ENCODE measurements around the gene NSMCE4A. TPM values are rescaled to one million over a fixed set of nuclear protein-coding genes. Genes with fewer than 3 reads are reported as not detected.

Gene NSMCE4A
- total and polyA plus RNA-seq, 2 of the 4 experiments (the other 2 are of a cell fraction): 13.4 to 33.2 TPM

DNA sequence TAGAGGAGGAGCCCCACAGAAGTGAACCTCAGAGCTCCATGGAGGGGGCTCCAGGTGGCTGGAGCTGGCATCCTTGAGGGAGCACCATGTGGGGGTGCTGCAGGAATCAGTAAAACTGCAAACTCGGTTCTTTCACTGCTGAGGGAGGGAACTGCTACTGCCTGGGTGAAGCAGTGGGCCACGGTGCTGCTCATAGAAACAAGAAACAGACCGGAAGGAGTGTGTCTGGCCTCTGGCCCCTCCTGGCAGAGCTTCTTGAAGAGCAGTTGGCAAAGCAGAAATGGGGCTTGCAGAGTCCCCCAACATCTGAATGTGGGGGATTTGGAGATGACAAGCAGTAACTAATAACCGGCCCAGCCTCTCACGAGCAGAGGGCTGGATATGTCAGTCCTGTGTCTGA is 37.7 kb upstream of the NSMCE4A start:
- POLR2A ChIA-PET (ENCODE audit: unreplicated experiment): no interaction called here
- H3K4me1 ChIP-seq (ENCODE audit: control insufficient read depth, insufficient read depth, low read length): no peaks in the 10 kb centered on the region
- H4K20me1 ChIP-seq (ENCODE audit: insufficient read depth, low read length): no peaks in the 10 kb centered on the region
- no peak overlapping the region for H2BK20ac ChIP-seq (ENCODE audit: low read depth, low read length)
- no CpG with 5 or more reads among the region's 5 CpGs for WGBS, 2 experiments (ENCODE audit: extremely low coverage in 2 of 2, insufficient read length in 1 of 2)
- no peak overlapping the region for H3K9ac ChIP-seq (ENCODE audit: low read depth, low read length)
- H2BK5ac ChIP-seq (ENCODE audit: low read depth, low read length, poor library complexity, severe bottlenecking): no peak overlapping the region
- no peaks in the 10 kb centered on the region for H3K36me3 ChIP-seq (ENCODE audit: control insufficient read depth, insufficient read depth, low read length)
- no peak overlapping the region for H2AFZ ChIP-seq (replicated peaks; ENCODE audit: low read length, poor library complexity)
- no peak overlapping the region for H3K14ac ChIP-seq (replicated peaks; ENCODE audit: low read depth, low read length)
- no peak for DNase-seq
- H3K56ac ChIP-seq (ENCODE audit: extremely low read depth, insufficient read depth, low read length): no peak overlapping the region
- H2BK120ac ChIP-seq (ENCODE audit: low read depth, low read length): no peak overlapping the region
- no peak overlapping the region for H2AK9ac ChIP-seq (replicated peaks; ENCODE audit: low read depth, low read length, poor library complexity)
- peaks cover 10% of the 10 kb centered on the region; the same call in 1 of the 2 replicates for H3K27me3 ChIP-seq (ENCODE audit: control insufficient read depth, insufficient read depth, low read length)
- peaks cover 4% of the 10 kb centered on the region; the same call in 1 of the 2 replicates for H3K9me3 ChIP-seq (ENCODE audit: control insufficient read depth, insufficient read depth, low read length)
- no peak overlapping the region for H3K23ac ChIP-seq (ENCODE audit: low read depth, low read length)
- no peak overlapping the region for H4K5ac ChIP-seq (ENCODE audit: low read depth, low read length)
- no peak overlapping the region for H3K4ac ChIP-seq (ENCODE audit: low read depth, low read length)
- H3K4me3 ChIP-seq (ENCODE audit: insufficient read depth, low read depth, low read length): no peak overlapping the region
- H4K8ac ChIP-seq (ENCODE audit: low read depth in 2 of 2, low read length in 2 of 2): no peak overlapping the region
- in situ Hi-C loops (cut with MboI; ENCODE audit: low sequenced_read_pairs) (no loop called here), dilution Hi-C loops (cut with HindIII; ENCODE audit: low sequenced_read_pairs, unreplicated experiment) (no loop called here), intact Hi-C loops (cut with micrococcal nuclease) (no loop called here)
- no peak overlapping the region for H3K18ac ChIP-seq (ENCODE audit: low read depth, low read length)
- no peak overlapping the region for H3K27ac ChIP-seq (ENCODE audit: insufficient read depth, low read length)
- no peak for ATAC-seq (ENCODE audit: low read depth)
- BruUV-seq (replicated peaks): no TSS peak
- no peak overlapping the region for H3K4me2 ChIP-seq (ENCODE audit: low read depth, low read length)
- no peak overlapping the region for H2AK5ac ChIP-seq (ENCODE audit: low read depth, low read length)
- H2BK15ac ChIP-seq (ENCODE audit: low read depth, low read length): no peak overlapping the region
- no peak overlapping the region for H4K91ac ChIP-seq (ENCODE audit: insufficient read depth, low read depth, low read length)
- no peaks in the 10 kb centered on the region for H3K9me1 ChIP-seq (ENCODE audit: insufficient read depth, low read length)
- CTCF ChIA-PET: no interaction called here
- TF ChIP-seq FOS (IDR thresholded peaks at IDR 0.05; ENCODE audit: low read depth, low read length): no peak
- no peak for TF ChIP-seq ELK1 (IDR thresholded peaks at IDR 0.05; ENCODE audit: borderline replicate concordance, low read depth, low read length)
- no peak for TF ChIP-seq POLR2A (IDR thresholded peaks at IDR 0.05; ENCODE audit: low read depth, low read length)
- no peak for TF ChIP-seq MXI1 (IDR thresholded peaks at IDR 0.05; ENCODE audit: borderline replicate concordance, low read depth, low read length)
- no peak for TF ChIP-seq RAD21 (IDR thresholded peaks at IDR 0.05; ENCODE audit: low read length)
- TF ChIP-seq USF2 (IDR thresholded peaks at IDR 0.05; ENCODE audit: low read depth, low read length): no peak
- TF ChIP-seq CHD1 (IDR thresholded peaks at IDR 0.05; ENCODE audit: low read depth, low read length): no peak
- TF ChIP-seq NFE2L2 (IDR thresholded peaks at IDR 0.05; ENCODE audit: low read depth, low read length): no peak
- TF ChIP-seq MAFK (IDR thresholded peaks at IDR 0.05; ENCODE audit: low read depth, low read length): no peak
- TF ChIP-seq RCOR1 (IDR thresholded peaks at IDR 0.05; ENCODE audit: insufficient replicate concordance, low read length): no peak
- no peak for TF ChIP-seq SMC3 (IDR thresholded peaks at IDR 0.05; ENCODE audit: low read depth, low read length)
- TF ChIP-seq CEBPB (IDR thresholded peaks at IDR 0.05; ENCODE audit: low read depth, low read length): no peak
- TF ChIP-seq MAZ (IDR thresholded peaks at IDR 0.05; ENCODE audit: borderline replicate concordance, low read depth, low read length): no peak
- TF ChIP-seq RFX5 (IDR thresholded peaks at IDR 0.05; ENCODE audit: low read depth, low read length): no peak
- TF ChIP-seq CTCF (conservative IDR thresholded peaks at IDR 0.05; ENCODE audit: low read depth, low read length): no peak
- no peak for TF ChIP-seq BHLHE40 (IDR thresholded peaks at IDR 0.05; ENCODE audit: low read depth, low read length)
- no peaks in the 10 kb centered on the region for H3K79me1 ChIP-seq (ENCODE audit: low read depth in 1 of 2, low read length in 2 of 2)

All from IMR-90 (cell line).